Bone marrow (tissue), 2 donors: ENCODE results near the gene MRPS11.
"Not testable (repeated sequence)": the region's sequence is repeated elsewhere in the genome, so short reads cannot be mapped to it uniquely, and the experiment has no call there.

ENCODE experiments used
- DNase-seq, 2 donors: peaks; one replicate each; lab custom pipeline; 2025; lab: John Stamatoyannopoulos, UW

MRPS11 gene

GRCh38 chr15:88467073-88467934 lies at the start of gene MRPS11, which contains the start of gene MRPL46:
TSS of gene MRPS11 (plus strand) at chr15:88467708. CDS start at chr15:88467718, 10 bp downstream.
TSS of gene MRPL46 (minus strand) at chr15:88467388. CDS start at chr15:88467377, 11 bp downstream.
- peak; percentile 61 to 91 for DNase-seq

DNA sequence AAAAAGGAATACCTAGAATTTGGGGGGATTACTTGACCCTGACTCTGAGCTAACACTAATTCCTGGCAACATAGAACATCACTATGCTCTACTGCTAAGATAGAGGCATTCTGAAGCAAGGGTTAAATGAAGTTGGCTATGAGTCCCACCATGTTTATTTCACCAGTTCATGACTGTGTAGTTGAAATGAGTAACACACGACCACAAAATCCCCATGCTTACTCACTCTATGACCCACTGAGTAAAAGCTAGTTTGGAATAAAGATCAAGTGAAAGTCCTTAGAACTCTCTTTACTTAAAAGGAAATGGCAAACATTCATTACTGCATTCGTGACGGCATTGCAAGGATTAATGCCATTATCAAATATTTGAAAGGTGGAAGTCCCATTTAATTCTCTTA lies 47.7 kb upstream of the MRPS11 start:
- no peak for DNase-seq

DNA sequence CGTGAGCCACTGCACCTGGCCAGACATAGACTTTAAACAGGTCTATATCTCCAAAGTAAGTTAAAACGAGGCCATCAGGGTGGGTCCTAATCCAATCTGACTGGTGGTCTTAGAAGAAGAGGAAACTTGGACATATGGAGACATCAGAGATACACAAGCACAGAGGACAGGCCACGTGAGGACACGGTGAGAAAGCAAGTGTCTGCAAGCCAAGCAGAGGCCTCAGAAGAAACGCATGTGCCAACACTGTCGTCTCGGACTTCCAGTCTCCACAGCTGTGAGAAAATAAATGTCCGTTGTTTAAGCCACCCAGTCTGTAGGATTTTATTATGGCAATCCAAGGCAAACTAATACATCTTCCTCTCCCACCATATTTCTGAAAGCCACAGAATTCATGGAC lies 44.2 kb upstream of the MRPS11 start:
- no peak for DNase-seq

DNA sequence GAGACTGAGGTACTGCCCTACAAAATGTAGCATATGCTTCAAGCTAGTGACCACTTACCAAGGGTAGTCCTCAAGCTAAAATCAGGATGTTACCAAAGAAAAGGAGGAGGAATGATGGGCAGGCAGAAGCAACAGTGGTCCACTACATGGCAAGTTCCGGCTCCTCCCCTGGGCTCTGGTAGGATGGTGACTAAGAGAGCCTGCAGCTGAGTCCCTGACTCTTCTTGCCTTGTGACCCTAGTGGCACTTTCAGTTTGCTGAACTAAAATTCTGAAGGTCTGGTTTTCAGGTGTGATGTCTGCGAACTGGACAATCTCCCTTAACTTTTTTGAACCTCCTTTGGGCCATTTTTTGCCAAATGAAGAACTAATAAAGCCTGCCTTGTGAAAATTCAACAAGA lies 41.2 kb upstream of the MRPS11 start:
- DNase-seq = no peak

GRCh38 chr15:88428053-88428452 lies 39.5 kb upstream of the MRPS11 start:
- DNase-seq = no peak

DNA sequence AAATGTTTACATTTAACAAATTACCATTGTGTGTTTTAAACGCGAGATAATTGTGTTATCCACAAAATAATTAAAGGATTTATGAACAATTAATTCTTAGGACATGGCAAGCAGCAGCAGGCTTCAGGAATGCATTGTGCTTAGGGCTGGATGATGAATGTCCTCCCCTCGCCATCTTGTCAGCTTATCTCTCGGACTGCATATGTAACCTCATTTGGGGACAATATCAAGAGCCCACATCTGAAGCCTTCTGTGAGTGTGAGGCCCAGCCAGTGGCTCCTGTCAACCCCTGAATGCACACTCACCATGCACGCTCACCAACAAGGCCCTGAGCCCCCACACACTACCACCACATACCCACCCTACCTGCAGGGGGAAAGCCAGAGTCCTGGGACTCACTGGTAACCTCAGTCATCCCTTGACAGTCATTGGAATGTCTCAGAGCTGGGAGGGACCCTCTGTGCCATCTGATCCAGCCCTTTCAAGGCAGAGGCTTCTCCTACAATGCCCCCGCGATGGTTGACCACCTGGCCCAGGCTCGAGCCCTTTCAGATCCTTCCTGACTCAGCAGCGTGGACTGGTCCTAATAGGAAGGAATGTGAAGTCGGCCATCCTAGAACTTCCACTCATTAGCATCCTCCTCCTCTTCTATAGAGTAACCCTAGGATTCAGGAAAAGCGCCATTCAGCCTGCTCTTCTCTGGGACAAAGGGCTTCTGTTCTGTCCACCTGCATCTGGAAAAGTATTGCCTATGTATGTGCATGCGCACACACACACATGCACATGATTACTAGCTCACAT lies 38.5 kb upstream of the MRPS11 start:
- no peak for DNase-seq

DNA sequence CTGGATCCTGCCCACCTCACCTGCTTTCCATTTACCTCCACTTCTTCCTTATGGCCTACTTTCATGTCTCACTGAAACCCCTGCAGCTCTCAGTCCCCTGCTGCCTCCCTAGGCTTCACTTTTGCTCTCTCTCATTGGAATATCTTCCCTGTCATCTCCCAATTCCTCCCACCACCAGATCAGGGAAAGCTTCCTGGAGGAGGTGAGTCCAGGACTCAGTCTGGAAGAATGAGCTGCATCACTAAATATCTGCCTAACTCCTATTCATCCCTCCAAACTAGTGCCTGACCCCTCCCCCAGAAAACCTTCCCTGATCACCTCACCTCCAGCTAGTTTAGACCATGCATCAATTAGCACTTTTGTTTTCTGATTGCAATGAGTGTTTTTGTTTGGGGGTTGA lies 37.5 kb upstream of the MRPS11 start:
- no peak for DNase-seq

- DNase-seq = no peak
Observed at GRCh38 chr15:88431441-88431840, 36.1 kb upstream of the MRPS11 start.

- no peak for DNase-seq
Observed at GRCh38 chr15:88433046-88433685, 34.3 kb upstream of the MRPS11 start.

DNA sequence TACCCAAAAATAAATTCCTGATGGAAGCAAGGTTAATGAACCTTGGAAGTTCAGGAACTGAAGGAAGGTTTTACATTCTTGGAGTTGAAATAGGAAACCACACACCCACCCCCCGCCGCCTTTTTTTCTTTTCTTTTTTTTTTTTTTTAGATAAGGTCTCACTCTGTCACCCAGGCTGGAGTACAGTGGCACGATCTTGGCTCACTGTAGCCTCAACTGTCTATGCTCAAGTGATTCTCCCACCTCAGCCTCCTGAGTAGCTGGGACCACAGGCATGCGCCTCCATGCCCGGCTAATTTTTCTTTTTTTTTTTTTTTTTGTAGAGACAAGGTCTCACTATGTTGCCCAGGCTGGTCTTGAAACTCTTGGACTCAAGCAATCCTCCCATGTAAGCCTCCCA lies 33.4 kb upstream of the MRPS11 start:
- not testable (repeated sequence) for DNase-seq

DNA sequence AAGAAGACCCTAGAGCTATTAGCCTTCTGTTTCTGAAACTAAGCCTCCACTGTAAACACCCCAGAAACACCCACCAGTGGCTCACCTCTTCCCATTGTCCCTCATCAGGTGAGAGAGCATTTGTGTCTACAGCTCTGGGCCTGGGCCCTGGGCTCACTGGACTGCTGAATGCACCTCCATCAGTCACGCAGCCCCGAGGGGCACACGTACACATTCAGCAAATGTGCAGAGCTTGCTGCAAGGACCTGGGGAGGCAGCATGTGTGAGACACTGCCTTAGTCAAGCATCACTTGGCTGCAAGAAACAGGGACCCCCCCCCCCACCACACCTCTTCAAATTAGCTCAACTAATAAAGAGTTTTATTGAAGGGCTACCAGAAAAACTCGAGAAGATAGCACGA lies 29.3 kb upstream of the MRPS11 start:
- no peak for DNase-seq

GRCh38 chr15:88440021-88440420 lies 27.5 kb upstream of the MRPS11 start:
- DNase-seq = no peak

GRCh38 chr15:88441076-88441730 lies 26.3 kb upstream of the MRPS11 start:
- no peak for DNase-seq

GRCh38 chr15:88447206-88447605 lies 20.3 kb upstream of the MRPS11 start:
- no peak for DNase-seq

DNA sequence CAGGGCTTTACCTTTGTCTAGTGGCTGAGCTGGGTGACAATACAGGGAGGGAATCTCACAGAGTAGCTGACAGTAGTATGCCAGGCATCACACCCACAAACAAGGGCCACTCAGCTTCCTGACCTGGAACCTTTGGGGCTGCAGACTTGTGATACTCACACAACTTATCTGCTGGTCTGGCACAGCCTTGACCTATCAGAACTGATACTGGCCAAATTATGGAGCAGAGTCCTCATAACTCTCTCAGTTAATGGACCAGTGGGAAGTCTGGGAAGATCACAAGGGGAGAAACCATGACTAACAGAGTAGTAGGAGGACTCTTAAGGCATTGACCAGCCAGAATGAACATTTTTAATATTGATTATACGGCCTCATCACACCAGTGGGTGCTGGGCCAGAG lies 19.8 kb upstream of the MRPS11 start:
- no peak for DNase-seq

DNA sequence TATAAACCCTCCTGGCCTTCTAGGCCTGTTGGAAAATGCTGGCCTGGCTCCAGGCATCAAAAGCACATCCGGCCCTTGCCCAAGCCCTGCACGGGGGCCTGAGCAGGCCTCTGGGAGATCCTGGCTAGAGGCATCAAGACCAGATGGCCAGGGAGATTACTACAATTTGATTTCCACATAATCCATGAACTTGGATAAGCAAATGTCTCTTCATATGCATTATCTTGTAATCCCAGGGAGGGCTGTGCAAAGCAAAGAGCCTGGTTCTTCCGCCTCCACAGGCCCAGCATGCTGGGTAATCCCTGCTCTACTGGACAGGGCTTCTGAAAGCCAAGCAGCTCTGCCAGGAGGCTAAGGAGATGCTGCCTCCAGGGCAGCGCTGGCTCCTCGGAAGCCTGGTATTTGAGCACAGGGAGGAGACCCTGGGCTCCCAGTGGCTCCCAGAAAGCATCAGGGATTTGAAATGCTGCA lies 18.5 kb upstream of the MRPS11 start:
- no peak for DNase-seq

DNA sequence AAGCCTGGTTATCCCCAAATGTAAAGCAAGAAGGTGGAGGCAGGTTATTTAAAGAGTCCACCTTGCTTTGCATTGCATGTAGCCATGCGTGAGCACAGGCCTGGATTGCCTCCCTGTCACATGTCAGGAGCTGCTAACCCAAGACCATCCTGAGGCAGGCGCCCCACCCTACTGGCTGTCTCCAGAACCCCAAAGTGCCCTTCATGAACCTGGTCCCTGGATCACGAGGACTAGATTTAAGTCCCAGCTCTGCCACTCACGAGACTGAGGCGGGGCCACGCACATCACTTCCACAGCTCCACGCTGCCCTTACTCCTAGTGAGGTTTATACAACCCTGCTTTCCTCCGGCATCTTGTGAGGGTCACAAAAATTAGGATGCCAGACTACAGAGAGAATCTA lies 17.9 kb upstream of the MRPS11 start:
- no peak for DNase-seq

DNA sequence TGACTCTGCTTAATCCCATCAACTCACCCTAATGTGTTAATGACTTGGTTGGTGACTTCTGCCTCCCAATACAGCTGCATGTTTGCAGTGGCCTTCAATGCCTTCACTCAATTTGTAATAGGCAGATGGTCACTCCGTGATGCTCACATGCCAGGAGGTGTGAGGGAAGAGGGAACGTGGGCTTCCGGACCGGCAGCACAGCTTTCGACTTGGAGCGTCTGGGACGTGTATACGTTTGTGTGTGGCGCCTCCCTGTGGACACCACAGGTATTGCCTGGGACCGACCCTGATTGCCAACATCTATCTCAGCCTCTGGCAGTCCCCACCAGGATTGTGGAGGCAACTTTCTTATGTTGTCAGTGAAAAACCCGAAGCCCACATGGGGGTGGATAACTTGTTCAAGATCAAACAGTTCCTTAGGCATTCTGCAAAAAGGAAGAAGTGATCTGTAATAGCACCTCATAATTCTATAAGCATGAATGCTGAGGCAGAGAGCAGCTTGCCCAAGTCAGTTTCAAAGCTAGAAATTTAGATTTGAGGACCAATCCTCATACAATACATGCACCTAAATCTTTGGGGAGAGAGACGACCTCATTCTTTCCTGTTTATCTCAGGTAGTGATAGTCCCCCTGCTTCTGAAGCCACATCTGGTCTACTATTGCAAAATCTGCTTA lies 17.2 kb upstream of the MRPS11 start:
- DNase-seq = peak; percentile 17 to 67

- DNase-seq = no peak
Observed at GRCh38 chr15:88453651-88454050, 13.9 kb upstream of the MRPS11 start.

GRCh38 chr15:88454236-88454635 lies 13.3 kb upstream of the MRPS11 start:
- no peak for DNase-seq
